IMR-90 (cell line): ENCODE data around the gene GRAMD2A. TPM values are rescaled to one million over a fixed set of nuclear protein-coding genes. Genes with fewer than 3 reads are reported as not detected.

Experiments
- ATAC-seq: fragments of 200-7000 bp; cut with Tn5 transposase; 2 replicates; pipeline ENCODE4 v1.9.1; 2020; ENCODE audit warnings: low read depth, mild to moderate bottlenecking, moderate library complexity
- BruUV-seq: library from RNA; stranded (reverse); fragments of 400-500 nt; replicated peaks from 2 replicates; lab custom pipeline; 2021; lab: Mats Ljungman, UMichigan
- CTCF ChIA-PET: fragments of 300-600 bp; formaldehyde crosslinking; extraction: SDS; loops from one replicate; lab custom pipeline; 2021; ENCODE audit warnings: antibody characterized with exemption; lab: Yijun Ruan, JAX
- POLR2A ChIA-PET: fragments of 300-600 bp; sonication (Branson Sonifier 250); formaldehyde crosslinking; loops from one replicate; lab custom pipeline; 2022; ENCODE audit warnings: antibody characterized with exemption; ENCODE audit not compliant: unreplicated experiment; lab: Charles Lee
- DNase-seq: peaks from one replicate; pipeline ENCODE4 v3.0.0; 2013
- H2AFZ ChIP-seq: replicated peaks from 2 replicates; pipeline ENCODE3; 2013; ENCODE audit warnings: low read length, mild to moderate bottlenecking; ENCODE audit not compliant: poor library complexity
- H2AK5ac ChIP-seq: 2 replicates; pipeline ENCODE4 v1.6.1; 2013; ENCODE audit warnings: low read depth, low read length, inconsistent platforms
- H2AK9ac ChIP-seq: replicated peaks from 2 replicates; pipeline ENCODE3; 2013; ENCODE audit warnings: mild to moderate bottlenecking, low read depth, low read length, moderate library complexity; ENCODE audit not compliant: poor library complexity
- H2BK120ac ChIP-seq: 2 replicates; pipeline ENCODE4 v1.6.1; 2013; ENCODE audit warnings: low read depth, low read length, inconsistent platforms
- H2BK15ac ChIP-seq: 3 replicates; pipeline ENCODE4 v1.6.1; 2013; ENCODE audit warnings: low read depth, low read length, inconsistent platforms
- H2BK20ac ChIP-seq: 2 replicates; pipeline ENCODE4 v1.6.1; 2013; ENCODE audit warnings: low read depth, mild to moderate bottlenecking, inconsistent platforms, low read length, moderate library complexity
- H2BK5ac ChIP-seq: 2 replicates; pipeline ENCODE4 v1.6.1; 2013; ENCODE audit warnings: mild to moderate bottlenecking, low read depth, low read length, inconsistent platforms; ENCODE audit not compliant: poor library complexity, severe bottlenecking
- H3K14ac ChIP-seq: replicated peaks from 2 replicates; pipeline ENCODE4 v1.6.1; 2013; ENCODE audit warnings: low read depth, low read length, inconsistent platforms
- H3K18ac ChIP-seq: 2 replicates; pipeline ENCODE4 v1.6.1; 2013; ENCODE audit warnings: low read depth, low read length, control low read depth
- H3K23ac ChIP-seq: 2 replicates; pipeline ENCODE4 v1.6.1; 2013; ENCODE audit warnings: low read depth, low read length, inconsistent platforms
- H3K27ac ChIP-seq: 2 replicates; pipeline ENCODE4 v1.5.1; 2013; ENCODE audit warnings: mild to moderate bottlenecking, control low read depth, low read length; ENCODE audit not compliant: insufficient read depth
- H3K27me3 ChIP-seq: 2 replicates; pipeline ENCODE4 v1.6.1; 2013; ENCODE audit warnings: low read length; ENCODE audit not compliant: control insufficient read depth, insufficient read depth
- H3K36me3 ChIP-seq: 2 replicates; pipeline ENCODE4 v1.6.1; 2013; ENCODE audit warnings: low read length, mixed read lengths; ENCODE audit not compliant: control insufficient read depth, insufficient read depth
- H3K4ac ChIP-seq: 2 replicates; pipeline ENCODE4 v1.6.1; 2013; ENCODE audit warnings: low read depth, low read length, inconsistent platforms
- H3K4me1 ChIP-seq: 2 replicates; pipeline ENCODE4 v1.6.1; 2013; ENCODE audit warnings: low read length, mixed read lengths; ENCODE audit not compliant: control insufficient read depth, insufficient read depth
- H3K4me2 ChIP-seq: 2 replicates; pipeline ENCODE4 v1.6.1; 2013; ENCODE audit warnings: low read depth, mild to moderate bottlenecking, control low read depth, low read length, moderate library complexity
- H3K4me3 ChIP-seq: 2 replicates; pipeline ENCODE4 v1.5.1; 2013; ENCODE audit warnings: low read depth, mild to moderate bottlenecking, control low read depth, low read length, moderate library complexity; ENCODE audit not compliant: insufficient read depth
- H3K56ac ChIP-seq: 2 replicates; pipeline ENCODE4 v1.6.1; 2013; ENCODE audit warnings: low read length, inconsistent platforms; ENCODE audit not compliant: insufficient read depth; ENCODE audit errors: extremely low read depth
- H3K79me1 ChIP-seq, 2 experiments: 2 replicates each; pipeline ENCODE4 v1.6.1; 2013; ENCODE audit warnings: low read length in 2 of 2, inconsistent platforms in 1 of 2, low read depth in 1 of 2
- H3K9ac ChIP-seq: 2 replicates; pipeline ENCODE4 v1.6.1; 2013; ENCODE audit warnings: low read depth, low read length, control low read depth
- H3K9me1 ChIP-seq: 2 replicates; pipeline ENCODE4 v1.6.1; 2013; ENCODE audit warnings: low read length, inconsistent platforms; ENCODE audit not compliant: insufficient read depth
- H3K9me3 ChIP-seq: 2 replicates; pipeline ENCODE4 v1.6.1; 2013; ENCODE audit warnings: low read length; ENCODE audit not compliant: control insufficient read depth, insufficient read depth
- H4K20me1 ChIP-seq: 2 replicates; pipeline ENCODE4 v1.6.1; 2013; ENCODE audit warnings: low read length, inconsistent platforms; ENCODE audit not compliant: insufficient read depth
- H4K5ac ChIP-seq: 2 replicates; pipeline ENCODE4 v1.6.1; 2013; ENCODE audit warnings: mild to moderate bottlenecking, low read depth, low read length, control low read depth
- H4K8ac ChIP-seq, 2 experiments: 2 replicates each; pipeline ENCODE4 v1.6.1; 2013; ENCODE audit warnings: low read depth in 2 of 2, low read length in 2 of 2, control low read depth in 1 of 2, inconsistent platforms in 1 of 2
- H4K91ac ChIP-seq: 2 replicates; pipeline ENCODE4 v1.6.1; 2013; ENCODE audit warnings: low read depth, low read length, inconsistent platforms; ENCODE audit not compliant: insufficient read depth
- CEBPB ChIP-seq: IDR thresholded peaks from 2 replicates; pipeline ENCODE4 v1.6.1; 2012; ENCODE audit warnings: low read depth, low read length, improper control_type of control experiment
- CHD1 ChIP-seq: IDR thresholded peaks from 2 replicates; pipeline ENCODE4 v1.6.1; 2012; ENCODE audit warnings: low read depth, low read length, improper control_type of control experiment
- FOS ChIP-seq: fragments of 150-350 bp; IDR thresholded peaks from 2 replicates; pipeline ENCODE4 v1.6.1; 2016; ENCODE audit warnings: low read depth, low read length
- MAZ ChIP-seq: IDR thresholded peaks from 2 replicates; pipeline ENCODE4 v1.6.1; 2012; ENCODE audit warnings: low read depth, mild to moderate bottlenecking, low read length, improper control_type of control experiment, moderate library complexity, borderline replicate concordance
- MXI1 ChIP-seq: IDR thresholded peaks from 2 replicates; pipeline ENCODE4 v1.6.1; 2012; ENCODE audit warnings: low read depth, mild to moderate bottlenecking, low read length, moderate library complexity, borderline replicate concordance
- NFE2L2 ChIP-seq: fragments of 150-350 bp; IDR thresholded peaks from 2 replicates; pipeline ENCODE4 v1.6.1; 2016; ENCODE audit warnings: low read depth, mild to moderate bottlenecking, low read length
- POLR2A ChIP-seq: IDR thresholded peaks from 2 replicates; pipeline ENCODE4 v1.6.1; 2012; ENCODE audit warnings: mild to moderate bottlenecking, low read depth, low read length
- RAD21 ChIP-seq: IDR thresholded peaks from 2 replicates; pipeline ENCODE4 v1.6.1; 2012; ENCODE audit warnings: low read length, improper control_type of control experiment
- RCOR1 ChIP-seq: IDR thresholded peaks from 2 replicates; pipeline ENCODE4 v1.6.1; 2012; ENCODE audit warnings: mild to moderate bottlenecking, low read length, improper control_type of control experiment; ENCODE audit not compliant: insufficient replicate concordance
- RFX5 ChIP-seq: IDR thresholded peaks from 2 replicates; pipeline ENCODE4 v1.8.0; 2012; ENCODE audit warnings: low read depth, mild to moderate bottlenecking, low read length, moderate library complexity
- SMC3 ChIP-seq: fragments of 150-350 bp; IDR thresholded peaks from 2 replicates; pipeline ENCODE4 v1.6.1; 2016; ENCODE audit warnings: low read depth, mild to moderate bottlenecking, antibody characterized with exemption, low read length, moderate library complexity
- WGBS, 2 experiments: methylation state at CpG; one replicate each; pipeline versions ENCODE4 v1.1.5 to v1.1.7; 2013; ENCODE audit warnings: missing lambda C conversion rate in 2 of 2; ENCODE audit not compliant: insufficient read length in 1 of 2; ENCODE audit errors: extremely low coverage in 2 of 2; 5-methylcytosine and 5-hydroxymethylcytosine counted together
- dilution Hi-C: fragments of 300-500 bp; cut with HindIII; formaldehyde crosslinking; loops from one replicate; pipeline ENCODE4 v1.14.3; 2018; ENCODE audit warnings: low sequenced_read_pairs; ENCODE audit not compliant: unreplicated experiment
- in situ Hi-C: fragments of 300-500 bp; cut with MboI; formaldehyde crosslinking; loops from 3 replicates; pipeline ENCODE4 v1.14.3; 2019; ENCODE audit warnings: low sequenced_read_pairs, inconsistent platforms, mixed read lengths
- intact Hi-C: fragments of 100-400 bp; cut with micrococcal nuclease; formaldehyde crosslinking; loops from 2 replicates; pipeline ENCODE4 v1.10.0; 2022
- polyA plus RNA-seq, 3 experiments: library from polyadenylated mRNA; depleted of rRNA; stranded (reverse); fragments of >200 nt; gene quantifications; 2 replicates each; pipeline ENCODE4 v1.2.3, GENCODE V29; 2012; ENCODE audit warnings: low replicate concordance in 1 of 3
- total RNA-seq: library from RNA; depleted of rRNA; stranded (reverse); fragments of >200 nt; gene quantifications from 2 replicates; pipeline ENCODE4 v1.2.3, GENCODE V29; 2012
- TF ChIP-seq, protein P1 (sequence below): conservative IDR thresholded peaks from 2 replicates; pipeline ENCODE4 v1.5.1; 2012; ENCODE audit warnings: mild to moderate bottlenecking, low read depth, low read length, improper control_type of control experiment
- TF ChIP-seq, protein P2 (sequence below): fragments of 150-350 bp; IDR thresholded peaks from 2 replicates; pipeline ENCODE4 v1.6.1; 2016; ENCODE audit warnings: low read depth, mild to moderate bottlenecking, low read length, moderate library complexity, borderline replicate concordance

The GRAMD2A gene
- total and polyA plus RNA-seq, 2 of the 4 experiments (the other 2 are of a cell fraction): 0.14 to 0.18 TPM

DNA sequence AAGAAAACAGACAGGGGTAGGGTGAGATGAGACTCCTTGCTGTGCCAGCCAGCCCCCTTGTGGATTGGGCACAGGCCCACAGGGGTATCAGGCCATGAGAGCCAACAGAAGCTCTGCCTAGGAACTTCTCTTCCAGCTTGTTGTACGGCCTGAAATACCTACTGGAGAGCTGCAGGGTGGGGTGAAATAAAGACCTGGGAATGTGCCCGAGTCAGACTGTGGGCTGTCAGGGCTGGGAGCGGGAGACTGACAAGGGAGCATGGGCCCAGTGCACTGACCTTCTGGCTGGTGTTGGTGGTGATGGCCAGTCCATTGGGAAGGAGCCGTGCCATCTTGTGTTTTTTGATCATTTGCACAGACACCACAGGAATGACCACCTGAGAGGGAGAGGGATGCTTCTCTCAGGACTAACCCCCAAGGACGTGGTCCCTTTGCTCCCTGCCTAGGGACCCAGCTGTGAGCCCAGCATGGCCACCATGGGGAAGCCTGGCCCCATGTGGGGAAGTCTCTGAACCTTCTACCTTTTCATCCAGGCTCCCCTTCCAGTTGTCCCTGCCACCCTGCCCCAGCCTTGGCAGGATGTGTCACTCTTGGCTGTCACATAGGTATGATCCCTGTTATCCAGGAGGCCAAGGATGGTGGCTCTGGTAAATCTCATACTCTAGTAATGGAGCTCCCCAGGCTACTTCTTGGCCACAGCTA is 30.7 kb downstream of the GRAMD2A start:
- intact Hi-C loops: no loop called here
- Histone ChIP-seq H3K23ac (no peak overlapping the region), H2AFZ (no peak overlapping the region), H3K56ac (no peak overlapping the region), H3K18ac (no peak overlapping the region), H3K9me1 (no peaks in the 10 kb centered on the region; the same call in none of the 2 replicates), H3K9me3 (no peaks in the 10 kb centered on the region), H3K4me1 (peaks cover 12% of the 10 kb centered on the region), H4K8ac (no peak overlapping the region), H3K14ac (no peak overlapping the region), H2AK9ac (no peak overlapping the region), H3K4me2 (no peak overlapping the region), H3K27ac (no peak overlapping the region), H3K36me3 (no peaks in the 10 kb centered on the region), H2BK15ac (no peak overlapping the region), H3K4ac (no peak overlapping the region), H3K79me1 (no peaks in the 10 kb centered on the region), H2AK5ac (no peak overlapping the region), H3K4me3 (no peak overlapping the region), H2BK20ac (no peak overlapping the region), H4K91ac (no peak overlapping the region), H2BK5ac (no peak overlapping the region), H3K9ac (no peak overlapping the region), H3K27me3 (peaks cover 71% of the 10 kb centered on the region), H2BK120ac (no peak overlapping the region), H4K5ac (no peak overlapping the region), H4K20me1 (no peaks in the 10 kb centered on the region)
- ATAC-seq (no peak), DNase-seq (no peak)
- in situ Hi-C loops: no loop called here
- ChIA-PET CTCF (no interaction called here), POLR2A (no interaction called here)
- no CpG with 5 or more reads among the region's 5 CpGs for WGBS, 2 experiments
- dilution Hi-C loops: no loop called here
- no TSS peak for BruUV-seq
- no peak for TF ChIP-seq MXI1
- no peak for TF ChIP-seq SMC3
- TF ChIP-seq POLR2A: no peak
- no peak for TF ChIP-seq FOS
- TF ChIP-seq CHD1: no peak
- TF ChIP-seq, protein P1, sequence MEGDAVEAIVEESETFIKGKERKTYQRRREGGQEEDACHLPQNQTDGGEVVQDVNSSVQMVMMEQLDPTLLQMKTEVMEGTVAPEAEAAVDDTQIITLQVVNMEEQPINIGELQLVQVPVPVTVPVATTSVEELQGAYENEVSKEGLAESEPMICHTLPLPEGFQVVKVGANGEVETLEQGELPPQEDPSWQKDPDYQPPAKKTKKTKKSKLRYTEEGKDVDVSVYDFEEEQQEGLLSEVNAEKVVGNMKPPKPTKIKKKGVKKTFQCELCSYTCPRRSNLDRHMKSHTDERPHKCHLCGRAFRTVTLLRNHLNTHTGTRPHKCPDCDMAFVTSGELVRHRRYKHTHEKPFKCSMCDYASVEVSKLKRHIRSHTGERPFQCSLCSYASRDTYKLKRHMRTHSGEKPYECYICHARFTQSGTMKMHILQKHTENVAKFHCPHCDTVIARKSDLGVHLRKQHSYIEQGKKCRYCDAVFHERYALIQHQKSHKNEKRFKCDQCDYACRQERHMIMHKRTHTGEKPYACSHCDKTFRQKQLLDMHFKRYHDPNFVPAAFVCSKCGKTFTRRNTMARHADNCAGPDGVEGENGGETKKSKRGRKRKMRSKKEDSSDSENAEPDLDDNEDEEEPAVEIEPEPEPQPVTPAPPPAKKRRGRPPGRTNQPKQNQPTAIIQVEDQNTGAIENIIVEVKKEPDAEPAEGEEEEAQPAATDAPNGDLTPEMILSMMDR: no peak
- TF ChIP-seq, protein P2, sequence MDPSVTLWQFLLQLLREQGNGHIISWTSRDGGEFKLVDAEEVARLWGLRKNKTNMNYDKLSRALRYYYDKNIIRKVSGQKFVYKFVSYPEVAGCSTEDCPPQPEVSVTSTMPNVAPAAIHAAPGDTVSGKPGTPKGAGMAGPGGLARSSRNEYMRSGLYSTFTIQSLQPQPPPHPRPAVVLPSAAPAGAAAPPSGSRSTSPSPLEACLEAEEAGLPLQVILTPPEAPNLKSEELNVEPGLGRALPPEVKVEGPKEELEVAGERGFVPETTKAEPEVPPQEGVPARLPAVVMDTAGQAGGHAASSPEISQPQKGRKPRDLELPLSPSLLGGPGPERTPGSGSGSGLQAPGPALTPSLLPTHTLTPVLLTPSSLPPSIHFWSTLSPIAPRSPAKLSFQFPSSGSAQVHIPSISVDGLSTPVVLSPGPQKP: no peak
- TF ChIP-seq RAD21: no peak
- no peak for TF ChIP-seq RCOR1
- no peak for TF ChIP-seq RFX5
- no peak for TF ChIP-seq MAZ
- no peak for TF ChIP-seq CEBPB
- no peak for TF ChIP-seq NFE2L2
